GM23248 (cell line): ENCODE data around the gene SMOC2. TPM values are rescaled to one million over a fixed set of nuclear protein-coding genes. Genes with fewer than 3 reads are reported as not detected.
"Not testable (repeated sequence)": the region's sequence is repeated elsewhere in the genome, so short reads cannot be mapped to it uniquely, and the experiment has no call there.

Experiments
- DNase-seq: peaks from one replicate; pipeline ENCODE4 v3.0.0-alpha.2; 2015
- H2AFZ ChIP-seq: fragments of 200-600 bp; sonication (generic); 2 replicates; pipeline ENCODE4 v1.6.1; 2016; ENCODE audit warnings: antibody characterized with exemption
- H3F3A ChIP-seq: fragments of 200-600 bp; sonication (generic); 2 replicates; pipeline ENCODE4 v1.6.1; 2016; ENCODE audit warnings: mild to moderate bottlenecking, antibody characterized with exemption, mixed run types; ENCODE audit not compliant: insufficient read depth
- H3K27ac ChIP-seq: fragments of 200-600 bp; sonication (generic); 2 replicates; pipeline ENCODE4 v1.5.1; 2016; ENCODE audit warnings: mild to moderate bottlenecking
- H3K27me3 ChIP-seq: fragments of 200-600 bp; sonication (generic); replicated peaks from 2 replicates; pipeline ENCODE4 v1.6.1; 2016; ENCODE audit warnings: mild to moderate bottlenecking; ENCODE audit not compliant: insufficient read depth
- H3K36me3 ChIP-seq: fragments of 200-600 bp; sonication (generic); 2 replicates; pipeline ENCODE4 v1.6.1; 2016; ENCODE audit warnings: low read depth, mild to moderate bottlenecking
- H3K4me1 ChIP-seq: fragments of 200-600 bp; sonication (generic); 2 replicates; pipeline ENCODE4 v1.6.1; 2016; ENCODE audit warnings: mild to moderate bottlenecking; ENCODE audit not compliant: insufficient read depth
- H3K4me2 ChIP-seq: fragments of 200-600 bp; sonication (generic); one replicate; pipeline ENCODE4 v1.6.1; 2016; ENCODE audit warnings: mild to moderate bottlenecking; ENCODE audit not compliant: unreplicated experiment
- H3K4me3 ChIP-seq: fragments of 200-600 bp; sonication (generic); 2 replicates; pipeline ENCODE4 v1.5.1; 2016; ENCODE audit warnings: mild to moderate bottlenecking
- H3K79me2 ChIP-seq: fragments of 200-600 bp; sonication (generic); 2 replicates; pipeline ENCODE4 v1.6.1; 2016; ENCODE audit warnings: mild to moderate bottlenecking; ENCODE audit not compliant: insufficient read depth
- H3K9ac ChIP-seq: fragments of 200-600 bp; sonication (generic); 2 replicates; pipeline ENCODE4 v1.6.1; 2016; ENCODE audit warnings: mild to moderate bottlenecking
- H3K9me2 ChIP-seq: fragments of 200-600 bp; sonication (generic); 2 replicates; pipeline ENCODE4 v1.6.1; 2016; ENCODE audit warnings: mixed run types, mild to moderate bottlenecking, moderate library complexity; ENCODE audit not compliant: insufficient read depth
- H3K9me3 ChIP-seq: fragments of 200-600 bp; sonication (generic); one replicate; pipeline ENCODE4 v1.6.1; 2017; ENCODE audit warnings: low read depth
- H4K20me1 ChIP-seq: fragments of 200-600 bp; sonication (generic); 2 replicates; pipeline ENCODE4 v1.6.0; 2016; ENCODE audit not compliant: insufficient read depth
- EZH2 ChIP-seq: fragments of 200-600 bp; sonication (generic); IDR thresholded peaks from 2 replicates; pipeline ENCODE4 v1.6.1; 2018; ENCODE audit warnings: antibody characterized with exemption, mild to moderate bottlenecking; ENCODE audit not compliant: insufficient read depth, poor library complexity, severe bottlenecking
- EZH2phosphoT487 ChIP-seq: fragments of 200-600 bp; sonication (generic); IDR thresholded peaks from 2 replicates; pipeline ENCODE4 v1.6.1; 2018; ENCODE audit warnings: antibody characterized with exemption, moderate library complexity, mild to moderate bottlenecking, low read depth; ENCODE audit not compliant: insufficient read depth
- WGBS, 2 experiments: methylation state at CpG; one replicate each; pipeline ENCODE4 v1.1.6; 2015 to 2017; ENCODE audit warnings: low lambda C conversion rate in 2 of 2, low coverage in 1 of 2; ENCODE audit errors: missing lambda C conversion rate in 2 of 2; 5-methylcytosine and 5-hydroxymethylcytosine counted together
- in situ Hi-C: fragments of 300-500 bp; cut with MboI; formaldehyde crosslinking; loops from 2 replicates; pipeline ENCODE4 v1.15.0; 2020
- polyA plus RNA-seq: library from polyadenylated mRNA; unstranded; fragments of >200 nt; fragmentation: Nextera tagmentation; extraction: Ambion mirVana; gene quantifications from 2 replicates; pipeline ENCODE4 v1.2.1, GENCODE V29; 2016
- total RNA-seq: library from RNA; depleted of rRNA; stranded (reverse); fragments of >200 nt; shearing (Covaris generic); gene quantifications from 2 replicates; pipeline ENCODE4 v1.2.3, GENCODE V29; 2014

SMOC2 gene
- total and polyA plus RNA-seq, 2 experiments from 2014 or later = not detected

GRCh38 chr6:168565112-168565511 is 124.1 kb downstream of the SMOC2 start:
- WGBS, 2 experiments = 27% methylated on average over 4 of the region's 4 CpGs
- in situ Hi-C loops = no loop called here
- no peaks in the 10 kb centered on the region for H3K36me3 ChIP-seq

GRCh38 chr6:168570211-168570610 is 129.2 kb downstream of the SMOC2 start:
- WGBS, 2 experiments = 44 to 46% methylated on average over 11 of the region's 11 CpGs
- no peak overlapping the region for H3K27ac ChIP-seq
- no peaks in the 10 kb centered on the region for H3K79me2 ChIP-seq
- no peaks in the 10 kb centered on the region for H4K20me1 ChIP-seq
- H3K9me3 ChIP-seq = no peaks in the 10 kb centered on the region
- no peak for DNase-seq
- H3K27me3 ChIP-seq = no peaks in the 10 kb centered on the region
- no peaks in the 10 kb centered on the region for H3F3A ChIP-seq
- H3K4me3 ChIP-seq = no peak overlapping the region
- no peaks in the 10 kb centered on the region for H3K36me3 ChIP-seq
- H3K4me1 ChIP-seq = no peaks in the 10 kb centered on the region
- TF ChIP-seq EZH2phosphoT487 (no peak), EZH2 (no peak)
- H3K9ac ChIP-seq = no peak overlapping the region
- H2AFZ ChIP-seq = no peak overlapping the region
- no peak overlapping the region for H3K4me2 ChIP-seq
- in situ Hi-C loops = no loop called here
- H3K9me2 ChIP-seq = no peaks in the 10 kb centered on the region

More at GRCh38 chr6:168565112-168565511, 124.1 kb downstream of the SMOC2 start:
- H3K4me3 ChIP-seq = no peak overlapping the region
- H3K9me2 ChIP-seq = no peaks in the 10 kb centered on the region
- no peak for DNase-seq
- no peak overlapping the region for H3K27ac ChIP-seq
- H3K9me3 ChIP-seq = no peaks in the 10 kb centered on the region
- H3K9ac ChIP-seq = no peak overlapping the region
- no peak overlapping the region for H3K4me2 ChIP-seq
- H4K20me1 ChIP-seq = no peaks in the 10 kb centered on the region
- H3K4me1 ChIP-seq = no peaks in the 10 kb centered on the region
- no peaks in the 10 kb centered on the region for H3K27me3 ChIP-seq
- H3K79me2 ChIP-seq = no peaks in the 10 kb centered on the region
- no peak overlapping the region for H2AFZ ChIP-seq
- H3F3A ChIP-seq = no peaks in the 10 kb centered on the region
- TF ChIP-seq EZH2phosphoT487 (no peak), EZH2 (no peak)

GRCh38 chr6:168571268-168571667 is 130.3 kb downstream of the SMOC2 start:
- Histone ChIP-seq H2AFZ (no peak overlapping the region), H3K4me3 (no peak overlapping the region), H3K9ac (no peak overlapping the region), H3K27ac (no peak overlapping the region), H3K79me2 (no peaks in the 10 kb centered on the region), H3K9me2 (no peaks in the 10 kb centered on the region), H3K4me1 (no peaks in the 10 kb centered on the region), H3F3A (no peaks in the 10 kb centered on the region), H3K27me3 (no peaks in the 10 kb centered on the region), H3K4me2 (no peak overlapping the region), H4K20me1 (no peaks in the 10 kb centered on the region), H3K36me3 (no peaks in the 10 kb centered on the region), H3K9me3 (no peaks in the 10 kb centered on the region)
- TF ChIP-seq EZH2phosphoT487 (no peak), EZH2 (no peak)
- DNase-seq = no peak
- WGBS, 2 experiments = 80 to 81% methylated on average over 19 of the region's 19 CpGs
- in situ Hi-C loops = no loop called here

- H3K27ac ChIP-seq, H3K4me2 ChIP-seq, H3K9ac ChIP-seq, H2AFZ ChIP-seq, H3K36me3 ChIP-seq, H4K20me1 ChIP-seq, H3K4me1 ChIP-seq, DNase-seq, H3K4me3 ChIP-seq, in situ Hi-C loops, H3K9me3 ChIP-seq, H3K27me3 ChIP-seq, H3F3A ChIP-seq, H3K79me2 ChIP-seq, H3K9me2 ChIP-seq: not testable (repeated sequence)
- 73 to 74% methylated on average over 18 to 27 of the region's 28 CpGs for WGBS, 2 experiments
These were observed 132.4 kb downstream of the SMOC2 start for GRCh38 chr6:168573276-168573835.
